HL-60 (cell line): Measurements from ENCODE around the gene STK17A.

ENCODE experiments used
- DNase-seq, 2 experiments: peaks; one replicate each; pipeline ENCODE4 v3.0.0-alpha.2; 2010 to 2020; ENCODE audit warnings: low read depth in 1 of 2, low spot score in 1 of 2
- H3K27ac ChIP-seq: fragments of 250-450 bp; sonication (Bioruptor Pico); replicated peaks from 2 replicates; pipeline ENCODE4 v1.5.1; 2020; ENCODE audit warnings: mild to moderate bottlenecking, moderate library complexity
- H3K27me3 ChIP-seq: fragments of 250-450 bp; sonication (Bioruptor Pico); 2 replicates; pipeline ENCODE4 v1.5.1; 2021; ENCODE audit warnings: mild to moderate bottlenecking, moderate library complexity; ENCODE audit not compliant: insufficient read depth, poor library complexity, severe bottlenecking
- H3K4me3 ChIP-seq: replicated peaks from 2 replicates; pipeline ENCODE4 v1.5.1; 2011; ENCODE audit warnings: mild to moderate bottlenecking, control low read depth, low read length; ENCODE audit not compliant: insufficient read depth
- CTCF ChIP-seq: IDR thresholded peaks from one replicate; pipeline ENCODE4 v1.5.1; 2011; ENCODE audit warnings: low read length, control low read depth, inconsistent platforms; ENCODE audit not compliant: insufficient read depth
- GABPA ChIP-seq: IDR thresholded peaks from 2 replicates; pipeline ENCODE4 v1.6.1; 2012; ENCODE audit warnings: low read depth
- POLR2AphosphoS5 ChIP-seq: IDR thresholded peaks from 2 replicates; pipeline ENCODE4 v1.6.1; 2012; ENCODE audit warnings: low read depth
- REST ChIP-seq: IDR thresholded peaks from 2 replicates; pipeline ENCODE4 v1.6.1; 2012; ENCODE audit warnings: low read depth; ENCODE audit not compliant: insufficient replicate concordance
- SPI1 ChIP-seq: IDR thresholded peaks from 2 replicates; pipeline ENCODE4 v1.6.1; 2012; ENCODE audit warnings: low read depth, mild to moderate bottlenecking, borderline replicate concordance

Gene STK17A

DNA sequence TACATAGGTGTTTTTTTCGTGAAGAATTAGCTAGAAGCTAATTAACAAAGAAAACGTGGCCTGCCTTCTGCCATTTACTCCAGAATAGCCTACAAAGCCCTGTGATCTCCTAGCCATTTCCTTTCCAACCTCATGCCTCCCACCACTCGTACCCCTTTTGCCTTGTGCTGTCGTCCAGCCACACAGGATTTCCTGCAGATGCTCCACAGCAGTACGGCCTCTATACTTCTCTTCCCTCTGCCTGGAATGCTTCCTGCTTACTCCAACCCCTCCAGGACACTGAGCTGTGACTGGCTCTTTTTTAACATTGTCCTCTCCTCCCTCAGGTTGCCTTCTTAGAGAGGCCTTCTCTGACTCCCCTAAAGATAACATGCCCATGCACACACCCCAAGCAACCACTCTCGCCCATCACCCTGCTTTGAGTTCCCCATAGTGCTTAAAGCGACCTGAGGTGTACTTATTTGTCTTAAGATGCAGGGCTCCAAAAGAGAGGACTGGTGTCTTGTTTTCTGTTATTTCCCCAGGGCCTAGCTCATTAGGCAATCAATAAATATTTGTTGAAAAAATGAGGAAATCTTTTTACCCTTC, 32.7 kb downstream of the STK17A start:
- H3K27ac ChIP-seq: no peak overlapping the region
- no peak for TF ChIP-seq REST
- peak; percentile 21; the same call in 1 of the 2 replicates for TF ChIP-seq POLR2AphosphoS5
- DNase-seq: no peak

GRCh38 chr7:43616977-43617376, 34.1 kb downstream of the STK17A start:
- no peak overlapping the region for H3K4me3 ChIP-seq
- DNase-seq: no peak
- H3K27ac ChIP-seq: no peak overlapping the region
- TF ChIP-seq REST: no peak
- no peak for TF ChIP-seq CTCF
- no peak for TF ChIP-seq GABPA
- no peak for TF ChIP-seq SPI1
- no peak for TF ChIP-seq POLR2AphosphoS5
- H3K27me3 ChIP-seq: no peaks in the 10 kb centered on the region

More for the DNA sequence above, 32.7 kb downstream of the STK17A start:
- Histone ChIP-seq H3K27me3 (no peaks in the 10 kb centered on the region), H3K4me3 (no peak overlapping the region)

- H3K4me3 ChIP-seq: no peak overlapping the region
- no peak overlapping the region for H3K27ac ChIP-seq
- no peaks in the 10 kb centered on the region for H3K27me3 ChIP-seq
- no peak for TF ChIP-seq REST
- no peak for TF ChIP-seq CTCF
- no peak for TF ChIP-seq POLR2AphosphoS5
- no peak for TF ChIP-seq SPI1
- no peak for TF ChIP-seq GABPA
- no peak for DNase-seq
Observed at GRCh38 chr7:43618073-43618472, 35.2 kb downstream of the STK17A start.
